ENCODE measurements around the gene RBBP4. TPM values are rescaled to one million over a fixed set of nuclear protein-coding genes. Genes with fewer than 3 reads are reported as not detected.
A peak's percentile ranks its signal among the peaks of the same experiment; 100 is the strongest.

Gene RBBP4
- total RNA-seq, 1 donor from 2014 or later = 186 TPM

GRCh38 chr1:32684167-32684811, 33.3 kb downstream of the RBBP4 start:
- no peaks in the 10 kb centered on the region for H3K4me1 ChIP-seq (ENCODE audit: insufficient read depth, low read length)
- FAIRE-seq (no peak), DNase-seq (ENCODE audit: low read depth) (peak; percentile 27)
- no peak overlapping the region for H3K4me2 ChIP-seq (ENCODE audit: low read length)
- H3K79me2 ChIP-seq (ENCODE audit: insufficient read depth, low read length) = peaks cover 35% of the 10 kb centered on the region
- no peaks in the 10 kb centered on the region for H3K9me3 ChIP-seq (ENCODE audit: insufficient read depth, low read depth, low read length)
- Mint-ChIP-seq H3K4me3 (ENCODE audit: unreplicated experiment) (no peak overlapping the region), H3K27me3 (ENCODE audit: low read depth, unreplicated experiment) (no peaks in the 10 kb centered on the region), H3K36me3 (ENCODE audit: low read depth, unreplicated experiment) (peaks cover 10% of the 10 kb centered on the region), H3K27ac (ENCODE audit: unreplicated experiment) (peak overlapping the region; percentile 34), H3K9me3 (ENCODE audit: unreplicated experiment) (no peaks in the 10 kb centered on the region), H3K4me1 (ENCODE audit: low read depth, unreplicated experiment) (no peaks in the 10 kb centered on the region)
- H2AFZ ChIP-seq (ENCODE audit: low read depth, low read length) = no peak overlapping the region
- H3K9ac ChIP-seq (ENCODE audit: low read length) = no peak overlapping the region
- H3K27me3 ChIP-seq (ENCODE audit: insufficient read depth, low read length) = no peaks in the 10 kb centered on the region
- peaks cover 58% of the 10 kb centered on the region for H3K36me3 ChIP-seq (ENCODE audit: insufficient read depth, low read length)
- H3K27ac ChIP-seq (ENCODE audit: low read depth, low read length) = no peak overlapping the region
- no peak overlapping the region for H3K4me3 ChIP-seq (ENCODE audit: insufficient read depth, low read depth, low read length)
- H4K20me1 ChIP-seq (ENCODE audit: insufficient read depth, low read length) = peaks cover 62% of the 10 kb centered on the region
- TF ChIP-seq CTCF (IDR thresholded peaks at IDR 0.05; ENCODE audit: insufficient read depth, low read depth, low read length) (no peak), EZH2 (IDR thresholded peaks at IDR 0.05; ENCODE audit: insufficient read depth, low read length) (no peak)

- Histone ChIP-seq H3K27ac (ENCODE audit: low read depth, low read length) (no peak overlapping the region), H2AFZ (ENCODE audit: low read depth, low read length) (no peak overlapping the region), H3K79me2 (ENCODE audit: insufficient read depth, low read length) (peaks cover 47% of the 10 kb centered on the region), H3K9ac (ENCODE audit: low read length) (no peak overlapping the region), H3K9me3 (ENCODE audit: insufficient read depth, low read depth, low read length) (no peaks in the 10 kb centered on the region), H4K20me1 (ENCODE audit: insufficient read depth, low read length) (peaks cover 70% of the 10 kb centered on the region), H3K4me2 (ENCODE audit: low read length) (no peak overlapping the region), H3K36me3 (ENCODE audit: insufficient read depth, low read length) (peaks cover 54% of the 10 kb centered on the region), H3K4me1 (ENCODE audit: insufficient read depth, low read length) (no peaks in the 10 kb centered on the region), H3K27me3 (ENCODE audit: insufficient read depth, low read length) (no peaks in the 10 kb centered on the region), H3K4me3 (ENCODE audit: insufficient read depth, low read depth, low read length) (no peak overlapping the region)
- Mint-ChIP-seq H3K4me3 (ENCODE audit: unreplicated experiment) (no peak overlapping the region), H3K36me3 (ENCODE audit: low read depth, unreplicated experiment) (peaks cover 9% of the 10 kb centered on the region), H3K9me3 (ENCODE audit: unreplicated experiment) (no peaks in the 10 kb centered on the region), H3K4me1 (ENCODE audit: low read depth, unreplicated experiment) (no peaks in the 10 kb centered on the region), H3K27me3 (ENCODE audit: low read depth, unreplicated experiment) (no peaks in the 10 kb centered on the region), H3K27ac (ENCODE audit: unreplicated experiment) (no peak overlapping the region)
- DNase-seq (ENCODE audit: low read depth) (no peak), FAIRE-seq (no peak)
- TF ChIP-seq CTCF (IDR thresholded peaks at IDR 0.05; ENCODE audit: insufficient read depth, low read depth, low read length) (no peak), EZH2 (IDR thresholded peaks at IDR 0.05; ENCODE audit: insufficient read depth, low read length) (no peak)
Measured at GRCh38 chr1:32685498-32685897, 34.5 kb downstream of the RBBP4 start.

- FAIRE-seq = no peak
- Histone ChIP-seq H3K4me1 (ENCODE audit: insufficient read depth, low read length) (no peaks in the 10 kb centered on the region), H3K9ac (ENCODE audit: low read length) (no peak overlapping the region), H3K27ac (ENCODE audit: low read depth, low read length) (no peak overlapping the region), H3K9me3 (ENCODE audit: insufficient read depth, low read depth, low read length) (no peaks in the 10 kb centered on the region), H3K27me3 (ENCODE audit: insufficient read depth, low read length) (no peaks in the 10 kb centered on the region), H2AFZ (ENCODE audit: low read depth, low read length) (no peak overlapping the region), H3K4me2 (ENCODE audit: low read length) (no peak overlapping the region), H3K36me3 (ENCODE audit: insufficient read depth, low read length) (peaks cover 45% of the 10 kb centered on the region), H3K79me2 (ENCODE audit: insufficient read depth, low read length) (peaks cover 52% of the 10 kb centered on the region), H3K4me3 (ENCODE audit: insufficient read depth, low read depth, low read length) (no peak overlapping the region), H4K20me1 (ENCODE audit: insufficient read depth, low read length) (peaks cover 67% of the 10 kb centered on the region)
- no peak for DNase-seq (ENCODE audit: low read depth)
- Mint-ChIP-seq H3K27me3 (ENCODE audit: low read depth, unreplicated experiment) (no peaks in the 10 kb centered on the region), H3K4me3 (ENCODE audit: unreplicated experiment) (no peak overlapping the region), H3K4me1 (ENCODE audit: low read depth, unreplicated experiment) (no peaks in the 10 kb centered on the region), H3K36me3 (ENCODE audit: low read depth, unreplicated experiment) (peaks cover 7% of the 10 kb centered on the region), H3K9me3 (ENCODE audit: unreplicated experiment) (no peaks in the 10 kb centered on the region), H3K27ac (ENCODE audit: unreplicated experiment) (no peak overlapping the region)
- TF ChIP-seq CTCF (IDR thresholded peaks at IDR 0.05; ENCODE audit: insufficient read depth, low read depth, low read length) (no peak), EZH2 (IDR thresholded peaks at IDR 0.05; ENCODE audit: insufficient read depth, low read length) (no peak)
Measured at GRCh38 chr1:32686387-32686786, 35.4 kb downstream of the RBBP4 start.
